ENCODE data around the gene KLKB1. TPM values are rescaled to one million over a fixed set of nuclear protein-coding genes. Genes with fewer than 3 reads are reported as not detected.
"Not testable (repeated sequence)": the region's sequence is repeated elsewhere in the genome, so short reads cannot be mapped to it uniquely, and the experiment has no call there.

Gene KLKB1
- total RNA-seq, 2 donors from 2014 or later, result 0.78 to 0.81 TPM

- H3K36me3 Mint-ChIP-seq, result no peaks in the 10 kb centered on the region
- peaks cover 24 to 46% of the 10 kb centered on the region in 2 donors for H3K27me3 Mint-ChIP-seq
- DNase-seq (ENCODE audit: low spot score) (no peak), ATAC-seq (no peak)
- H3K4me1 Mint-ChIP-seq (ENCODE audit: low read depth in 2 of 2), result no peaks in the 10 kb centered on the region
- H3K9me3 Mint-ChIP-seq, result no peaks in the 10 kb centered on the region
- H3K27ac Mint-ChIP-seq, result no peak overlapping the region
- H3K4me3 Mint-ChIP-seq, result no peak overlapping the region
Measured at GRCh38 chr4:186264660-186265059, 37.4 kb downstream of the KLKB1 start.

DNA sequence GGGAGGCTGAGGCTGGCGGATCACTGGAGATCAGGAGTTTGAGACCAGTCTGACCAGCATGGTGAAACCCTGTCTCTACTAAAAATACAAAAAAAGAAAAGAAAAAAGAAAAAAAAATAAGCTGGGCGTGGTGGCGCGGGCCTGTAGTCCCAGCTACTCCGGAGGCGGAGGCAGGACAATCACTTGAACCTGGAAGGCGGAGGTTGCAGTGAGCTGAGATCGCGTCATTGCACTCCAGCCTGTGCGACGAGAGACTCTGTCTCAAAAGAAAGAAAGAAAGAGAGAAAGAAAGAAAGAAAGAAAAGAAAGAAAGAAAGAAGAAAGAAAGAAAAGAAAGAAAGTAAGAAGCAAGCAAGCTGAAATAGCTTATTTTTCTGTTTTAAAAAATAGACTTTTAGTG, 37.9 kb downstream of the KLKB1 start:
- not testable (repeated sequence) for ATAC-seq, H3K27ac Mint-ChIP-seq
- H3K27me3 Mint-ChIP-seq, result peaks cover 27 to 46% of the 10 kb centered on the region in 2 donors

DNA sequence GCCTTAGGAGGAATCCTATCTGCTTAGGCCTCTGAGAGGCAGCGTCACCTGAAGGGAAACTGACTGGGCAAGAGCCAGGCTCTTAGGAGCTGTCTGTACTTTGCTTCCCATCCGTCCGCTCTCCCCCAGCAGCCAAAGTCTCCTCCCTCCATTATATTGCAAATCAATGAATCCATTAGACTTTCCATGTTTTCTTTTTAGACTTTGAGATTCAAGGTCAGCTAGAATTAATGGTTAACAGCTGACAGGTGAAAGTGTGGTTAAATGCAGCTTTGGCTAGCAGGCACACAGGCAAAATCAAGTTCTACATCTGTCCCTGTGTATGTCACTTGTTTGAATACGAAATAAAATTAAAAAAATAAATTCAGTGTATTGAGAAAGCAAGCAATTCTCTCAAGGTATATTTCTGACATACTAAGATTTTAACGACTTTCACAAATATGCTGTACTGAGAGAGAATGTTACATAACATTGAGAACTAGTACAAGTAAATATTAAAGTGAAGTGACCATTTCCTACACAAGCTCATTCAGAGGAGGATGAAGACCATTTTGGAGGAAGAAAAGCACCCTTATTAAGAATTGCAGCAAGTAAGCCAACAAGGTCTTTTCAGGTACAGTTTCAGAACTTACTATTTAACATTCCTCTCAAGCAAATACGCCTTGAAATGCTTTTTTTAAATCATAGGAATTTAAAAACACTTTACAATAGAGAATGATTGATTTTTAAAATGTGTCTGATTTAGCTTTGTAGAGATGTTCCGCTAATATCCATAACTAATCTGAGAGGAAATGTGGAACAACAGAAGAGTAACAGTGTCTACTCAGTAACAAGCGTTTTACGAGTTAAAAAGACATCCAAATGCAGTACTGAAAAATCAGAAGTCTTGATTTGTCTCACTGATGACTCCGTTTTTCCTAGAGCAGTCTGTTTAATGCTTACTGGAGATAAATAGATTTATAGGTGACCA, 38.7 kb downstream of the KLKB1 start, which contains the start of gene F11:
Gene F11, plus strand, starts transcription at position 507 of the 970 bp plus-strand sequence. CDS start 948 bp downstream, outside the sequence.
- ATAC-seq (no peak), DNase-seq (ENCODE audit: low spot score) (no peak)
- no peaks in the 10 kb centered on the region for H3K9me3 Mint-ChIP-seq

More for the DNA sequence above, 37.9 kb downstream of the KLKB1 start:
- H3K9me3 Mint-ChIP-seq; H3K4me1 Mint-ChIP-seq (ENCODE audit: low read depth in 2 of 2); H3K4me3 Mint-ChIP-seq; DNase-seq (ENCODE audit: low spot score); H3K36me3 Mint-ChIP-seq: not testable (repeated sequence)

DNA sequence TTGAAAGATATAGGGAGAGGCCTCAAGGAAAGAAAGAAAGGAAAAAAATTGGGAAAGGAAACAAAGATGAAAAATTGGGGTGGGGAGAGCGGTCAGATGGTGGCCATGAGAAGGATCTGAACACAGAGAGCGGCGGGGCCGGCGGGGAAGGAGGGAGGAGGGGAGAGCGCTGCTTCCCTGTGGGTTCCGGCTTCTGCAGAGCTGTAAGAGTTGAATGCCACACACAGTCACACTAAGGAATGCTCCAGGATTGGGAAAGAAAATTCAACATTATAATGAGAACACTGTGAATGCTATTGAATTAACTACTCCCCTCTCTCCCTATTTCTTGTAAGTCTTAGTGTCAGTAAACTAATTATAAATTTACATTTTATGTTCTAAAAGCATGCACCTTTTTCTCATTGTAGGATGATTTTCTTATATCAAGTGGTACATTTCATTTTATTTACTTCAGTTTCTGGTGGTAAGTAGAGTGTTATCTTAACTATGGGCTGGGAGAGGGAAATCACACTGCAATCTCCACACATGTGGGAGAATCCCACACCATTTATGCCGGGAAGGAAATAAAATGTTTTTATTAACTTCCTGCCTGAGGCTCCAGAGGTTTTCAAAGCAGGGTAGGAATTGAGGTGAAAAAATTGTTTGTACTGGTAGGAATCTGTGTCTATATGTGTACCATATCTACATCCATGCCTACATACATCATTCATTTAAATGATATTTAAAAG, 39.6 kb downstream of the KLKB1 start:
- DNase-seq (ENCODE audit: low spot score) (no peak), ATAC-seq (no peak)
- Mint-ChIP-seq H3K36me3 (no peaks in the 10 kb centered on the region), H3K4me3 (no peak overlapping the region), H3K4me1 (ENCODE audit: low read depth in 2 of 2) (no peaks in the 10 kb centered on the region), H3K27ac (no peak overlapping the region), H3K27me3 (peaks cover 27 to 46% of the 10 kb centered on the region in 2 donors), H3K9me3 (no peaks in the 10 kb centered on the region)

More for the DNA sequence above, 38.7 kb downstream of the KLKB1 start, which contains the start of gene F11:
- H3K4me1 Mint-ChIP-seq (ENCODE audit: low read depth in 2 of 2), result no peaks in the 10 kb centered on the region
- no peak within 1 kb of the TSS for H3K4me3 Mint-ChIP-seq
- no peaks in the 10 kb centered on the region for H3K36me3 Mint-ChIP-seq
- H3K27me3 Mint-ChIP-seq, result peaks cover 27 to 46% of the 10 kb centered on the region in 2 donors
- H3K27ac Mint-ChIP-seq, result no peak within 1 kb of the TSS

GRCh38 chr4:186271081-186271678, 43.9 kb downstream of the KLKB1 start:
- ATAC-seq, result no peak

GRCh38 chr4:186272699-186273391, 45.5 kb downstream of the KLKB1 start:
- Mint-ChIP-seq H3K36me3 (no peaks in the 10 kb centered on the region), H3K9me3 (no peaks in the 10 kb centered on the region), H3K27me3 (peaks cover 15 to 17% of the 10 kb centered on the region in 2 donors), H3K27ac (no peak overlapping the region), H3K4me1 (ENCODE audit: low read depth in 2 of 2) (no peaks in the 10 kb centered on the region), H3K4me3 (no peak overlapping the region)
- DNase-seq (ENCODE audit: low spot score), result no peak
- no peak for ATAC-seq

More at GRCh38 chr4:186271081-186271678, 43.9 kb downstream of the KLKB1 start:
- peaks cover 24 to 27% of the 10 kb centered on the region in 2 donors for H3K27me3 Mint-ChIP-seq
- no peak for DNase-seq (ENCODE audit: low spot score)
- H3K4me1 Mint-ChIP-seq (ENCODE audit: low read depth in 2 of 2), result no peaks in the 10 kb centered on the region
- H3K9me3 Mint-ChIP-seq, result no peaks in the 10 kb centered on the region
- H3K36me3 Mint-ChIP-seq, result no peaks in the 10 kb centered on the region
- no peak overlapping the region for H3K27ac Mint-ChIP-seq
- no peak overlapping the region for H3K4me3 Mint-ChIP-seq

- not testable (repeated sequence) for H3K27ac Mint-ChIP-seq; H3K4me1 Mint-ChIP-seq (ENCODE audit: low read depth in 2 of 2)
Measured at GRCh38 chr4:186273392-186273789, 46.1 kb downstream of the KLKB1 start.

GRCh38 chr4:186283311-186283710, 56.0 kb downstream of the KLKB1 start:
- ATAC-seq, result no peak
- DNase-seq (ENCODE audit: low spot score), result no peak
- Mint-ChIP-seq H3K4me1 (ENCODE audit: low read depth in 2 of 2) (no peaks in the 10 kb centered on the region), H3K27ac (no peak overlapping the region), H3K4me3 (no peak overlapping the region), H3K27me3 (peaks cover 11 to 22% of the 10 kb centered on the region in 2 donors), H3K9me3 (no peaks in the 10 kb centered on the region), H3K36me3 (no peaks in the 10 kb centered on the region)

More at GRCh38 chr4:186273392-186273789, 46.1 kb downstream of the KLKB1 start:
- DNase-seq (ENCODE audit: low spot score); H3K36me3 Mint-ChIP-seq; H3K4me3 Mint-ChIP-seq; ATAC-seq; H3K9me3 Mint-ChIP-seq: not testable (repeated sequence)
- peaks cover 16 to 17% of the 10 kb centered on the region in 2 donors for H3K27me3 Mint-ChIP-seq

GRCh38 chr4:186285147-186285546, 57.8 kb downstream of the KLKB1 start:
- ATAC-seq, result no peak

DNA sequence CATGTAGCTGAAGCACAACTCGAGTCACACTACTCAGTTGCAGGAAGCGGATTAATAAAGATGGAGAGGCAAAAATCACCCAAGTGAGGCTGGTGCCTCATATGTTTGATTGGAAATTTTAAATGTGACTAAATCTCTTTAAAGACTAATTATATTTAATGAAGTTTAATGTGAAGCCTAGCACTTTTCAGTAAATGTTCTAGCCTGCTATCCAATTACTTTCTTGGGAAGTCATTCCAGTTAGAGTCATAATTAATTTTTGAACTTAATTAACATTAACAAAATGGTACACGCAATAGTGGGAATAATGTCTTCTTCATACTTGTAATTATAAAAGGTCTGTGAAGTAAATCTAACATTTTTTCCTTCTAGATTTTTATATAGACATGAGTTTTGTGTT, 59.3 kb downstream of the KLKB1 start:
- Mint-ChIP-seq H3K27me3 (peaks cover 5 to 25% of the 10 kb centered on the region in 2 donors), H3K4me3 (no peak overlapping the region), H3K36me3 (no peaks in the 10 kb centered on the region), H3K9me3 (no peaks in the 10 kb centered on the region), H3K4me1 (ENCODE audit: low read depth in 2 of 2) (no peaks in the 10 kb centered on the region), H3K27ac (no peak overlapping the region)
- DNase-seq (ENCODE audit: low spot score) (no peak), ATAC-seq (no peak)

More at GRCh38 chr4:186285147-186285546, 57.8 kb downstream of the KLKB1 start:
- H3K4me1 Mint-ChIP-seq (ENCODE audit: low read depth in 2 of 2), result no peaks in the 10 kb centered on the region
- no peak for DNase-seq (ENCODE audit: low spot score)
- H3K36me3 Mint-ChIP-seq, result no peaks in the 10 kb centered on the region
- no peak overlapping the region for H3K27ac Mint-ChIP-seq
- peaks cover 8 to 23% of the 10 kb centered on the region in 2 donors for H3K27me3 Mint-ChIP-seq
- H3K9me3 Mint-ChIP-seq, result no peaks in the 10 kb centered on the region
- H3K4me3 Mint-ChIP-seq, result no peak overlapping the region

GRCh38 chr4:186291256-186291890, 64.1 kb downstream of the KLKB1 start:
- Mint-ChIP-seq H3K9me3 (no peaks in the 10 kb centered on the region), H3K4me3 (no peak overlapping the region)
- ATAC-seq, result no peak

GRCh38 chr4:186294160-186294559, 66.9 kb downstream of the KLKB1 start:
- ATAC-seq (no peak), DNase-seq (ENCODE audit: low spot score) (no peak)
- Mint-ChIP-seq H3K4me3 (no peak overlapping the region), H3K27me3 (peaks cover 13 to 16% of the 10 kb centered on the region in 2 donors), H3K36me3 (no peaks in the 10 kb centered on the region), H3K27ac (no peak overlapping the region), H3K4me1 (ENCODE audit: low read depth in 2 of 2) (peaks cover 4 to 5% of the 10 kb centered on the region in 2 donors), H3K9me3 (no peaks in the 10 kb centered on the region)

More at GRCh38 chr4:186291256-186291890, 64.1 kb downstream of the KLKB1 start:
- H3K4me1 Mint-ChIP-seq (ENCODE audit: low read depth in 2 of 2), result no peaks in the 10 kb centered on the region
- H3K27me3 Mint-ChIP-seq, result peaks cover 8 to 25% of the 10 kb centered on the region in 2 donors
- DNase-seq (ENCODE audit: low spot score), result no peak
- no peak overlapping the region for H3K27ac Mint-ChIP-seq
- H3K36me3 Mint-ChIP-seq, result no peaks in the 10 kb centered on the region

Data from natural killer cell treated with Interleukin-12 subunit alpha and Interleukin-12 subunit beta and Interleukin-15 and Interleukin-18, amount 100 ng/mL, for 72 hours (primary cell).